H1 (cell line): ENCODE data around the gene GDNF. TPM values are rescaled to one million over a fixed set of nuclear protein-coding genes. Genes with fewer than 3 reads are reported as not detected.

Source experiments
- CTCF ChIA-PET: fragments of 300-600 bp; sonication (Branson Sonifier 250); formaldehyde crosslinking; loops from one replicate; lab custom pipeline; 2021; ENCODE audit not compliant: partially characterized antibody; lab: Charles Lee
- POLR2A ChIA-PET: fragments of 300-600 bp; sonication (Branson Sonifier 250); formaldehyde crosslinking; loops from one replicate; lab custom pipeline; 2021; ENCODE audit warnings: inconsistent platforms; ENCODE audit not compliant: partially characterized antibody; lab: Charles Lee
- DNase-seq, 2 experiments: peaks; one replicate each; pipeline versions ENCODE4 v3.0.0 to v3.0.0-alpha.2; 2010 to 2022; ENCODE audit warnings: low spot score in 2 of 2, low read depth in 1 of 2, mixed read lengths in 1 of 2
- FAIRE-seq: peaks from 2 replicates; lab custom pipeline; 2011; peaks lifted over from hg19 to GRCh38; lab: Jason Lieb, UNC
- H2AFZ ChIP-seq: 2 replicates; pipeline ENCODE4 v1.8.1; 2012; ENCODE audit warnings: low read length, inconsistent platforms
- H2AK5ac ChIP-seq: 2 replicates; pipeline ENCODE4 v1.6.1; 2013; ENCODE audit warnings: low read depth, low read length
- H2BK120ac ChIP-seq: replicated peaks from 2 replicates; pipeline ENCODE3; 2013; ENCODE audit warnings: low read depth, low read length, inconsistent platforms
- H2BK12ac ChIP-seq: 2 replicates; pipeline ENCODE4 v1.6.1; 2013; ENCODE audit warnings: low read depth, low read length
- H2BK15ac ChIP-seq: 2 replicates; pipeline ENCODE4 v1.6.1; 2013; ENCODE audit warnings: low read length
- H2BK20ac ChIP-seq: 2 replicates; pipeline ENCODE4 v1.6.1; 2013; ENCODE audit warnings: low read length
- H2BK5ac ChIP-seq: 2 replicates; pipeline ENCODE4 v1.6.1; 2013; ENCODE audit warnings: low read depth, low read length
- H3K14ac ChIP-seq: 2 replicates; pipeline ENCODE4 v1.6.1; 2013; ENCODE audit warnings: inconsistent platforms; ENCODE audit not compliant: insufficient read length
- H3K18ac ChIP-seq: 2 replicates; pipeline ENCODE4 v1.6.1; 2013; ENCODE audit warnings: low read length; ENCODE audit errors: extremely low read depth
- H3K23ac ChIP-seq: 2 replicates; pipeline ENCODE4 v1.6.1; 2013; ENCODE audit warnings: inconsistent platforms; ENCODE audit not compliant: insufficient read length
- H3K23me2 ChIP-seq: 2 replicates; pipeline ENCODE4 v1.6.1; 2013; ENCODE audit warnings: low read depth, low read length
- H3K27ac ChIP-seq: 2 replicates; pipeline ENCODE4 v1.6.1; 2011; ENCODE audit warnings: low read depth, low read length, inconsistent platforms
- H3K27me3 ChIP-seq, 4 experiments: replicated peaks in 1 of 4; 1 replicate in 1 of 4; 2 replicates in 3 of 4; pipeline versions ENCODE4 v1.6.1 to v1.8.1; 2011 to 2013; ENCODE audit warnings: low read length in 3 of 4, mild to moderate bottlenecking in 3 of 4, inconsistent platforms in 2 of 4, mixed read lengths in 2 of 4, moderate library complexity in 1 of 4; ENCODE audit not compliant: control insufficient read depth in 3 of 4, insufficient read depth in 3 of 4; ENCODE audit errors: extremely low read depth in 1 of 4
- H3K36me3 ChIP-seq, 4 experiments: 2 replicates each; pipeline versions ENCODE4 v1.6.1 to v1.8.1; 2011 to 2013; ENCODE audit warnings: mild to moderate bottlenecking in 4 of 4, low read length in 3 of 4, moderate library complexity in 2 of 4, control low read depth in 1 of 4, inconsistent platforms in 1 of 4; ENCODE audit not compliant: insufficient read depth in 4 of 4, control insufficient read depth in 2 of 4
- H3K4ac ChIP-seq: replicated peaks from 2 replicates; pipeline ENCODE3; 2013; ENCODE audit warnings: low read length, low read depth, mixed read lengths, inconsistent platforms; ENCODE audit not compliant: insufficient read length
- H3K4me1 ChIP-seq, 4 experiments: replicated peaks in 1 of 4; 1 replicate in 1 of 4; 2 replicates in 3 of 4; pipeline versions ENCODE4 v1.6.1 to v1.8.1; 2011 to 2013; ENCODE audit warnings: low read length in 3 of 4, inconsistent platforms in 2 of 4, mixed read lengths in 1 of 4; ENCODE audit not compliant: insufficient read depth in 4 of 4, control insufficient read depth in 3 of 4
- H3K4me2 ChIP-seq, 2 experiments: 2 replicates each; pipeline versions ENCODE4 v1.6.1 to v1.8.1; 2011 to 2013; ENCODE audit warnings: low read depth in 2 of 2, low read length in 2 of 2, control low read depth in 1 of 2, inconsistent platforms in 1 of 2, mild to moderate bottlenecking in 1 of 2; ENCODE audit not compliant: insufficient read depth in 1 of 2
- H3K4me3 ChIP-seq, 4 experiments: fragments of 200-600, 300-600 bp in 1 of 4; sonication (generic), shearing (Covaris generic), sonication (Bioruptor Twin) in 1 of 4; 2 replicates each; pipeline versions ENCODE4 v1.5.1 to v1.8.1; 2011 to 2016; ENCODE audit warnings: low read length in 4 of 4, low read depth in 3 of 4, control low read depth in 2 of 4, inconsistent platforms in 2 of 4, mild to moderate bottlenecking in 2 of 4, mixed read lengths in 1 of 4, moderate library complexity in 1 of 4; ENCODE audit not compliant: insufficient read depth in 2 of 4; ENCODE audit errors: extremely low read depth in 1 of 4
- H3K56ac ChIP-seq: replicated peaks from 2 replicates; pipeline ENCODE3; 2013; ENCODE audit warnings: low read depth, mild to moderate bottlenecking, mixed read lengths, low read length, inconsistent platforms; ENCODE audit not compliant: insufficient read length
- H3K79me1 ChIP-seq: 2 replicates; pipeline ENCODE4 v1.6.1; 2013; ENCODE audit warnings: low read depth, low read length, control low read depth
- H3K79me2 ChIP-seq, 2 experiments: 2 replicates each; pipeline versions ENCODE4 v1.6.1 to v1.8.1; 2012 to 2013; ENCODE audit warnings: low read length in 2 of 2, mild to moderate bottlenecking in 2 of 2, inconsistent platforms in 1 of 2; ENCODE audit not compliant: insufficient read depth in 2 of 2, control insufficient read depth in 1 of 2
- H3K9ac ChIP-seq, 4 experiments: replicated peaks in 1 of 4; 1 replicate in 1 of 4; 2 replicates in 3 of 4; pipeline versions ENCODE4 v1.6.1 to v1.8.1; 2011 to 2013; ENCODE audit warnings: low read depth in 3 of 4, low read length in 3 of 4, control low read depth in 2 of 4, mild to moderate bottlenecking in 2 of 4, moderate library complexity in 2 of 4, inconsistent platforms in 1 of 4; ENCODE audit errors: extremely low read depth in 1 of 4
- H3K9me3 ChIP-seq, 2 experiments: 2 replicates each; pipeline versions ENCODE4 v1.6.1 to v1.8.1; 2012 to 2013; ENCODE audit warnings: mild to moderate bottlenecking in 2 of 2, moderate library complexity in 2 of 2, control low read depth in 1 of 2, inconsistent platforms in 1 of 2, low read depth in 1 of 2, low read length in 1 of 2, mixed read lengths in 1 of 2; ENCODE audit not compliant: insufficient read depth in 2 of 2
- H4K20me1 ChIP-seq, 2 experiments: replicated peaks in 1 of 2; 2 replicates each; pipeline versions ENCODE3 to v1.8.1; 2011 to 2013; ENCODE audit warnings: inconsistent platforms in 2 of 2, low read length in 2 of 2, mild to moderate bottlenecking in 1 of 2; ENCODE audit not compliant: insufficient read depth in 2 of 2, control insufficient read depth in 1 of 2
- H4K5ac ChIP-seq: 2 replicates; pipeline ENCODE4 v1.6.1; 2013; ENCODE audit warnings: low read length, low read depth, mixed read lengths, inconsistent platforms; ENCODE audit not compliant: insufficient read length
- H4K8ac ChIP-seq: 2 replicates; pipeline ENCODE4 v1.8.0; 2013; ENCODE audit warnings: mild to moderate bottlenecking, moderate library complexity, low read length, inconsistent platforms; ENCODE audit not compliant: insufficient read depth; ENCODE audit errors: extremely low read depth
- H4K91ac ChIP-seq: replicated peaks from 2 replicates; pipeline ENCODE3; 2013; ENCODE audit warnings: low read length, mixed read lengths, inconsistent platforms; ENCODE audit not compliant: insufficient read length
- BCL11A ChIP-seq, 2 experiments: IDR thresholded peaks; one replicate each; pipeline ENCODE4 v1.6.1; 2011; ENCODE audit warnings: low read depth in 2 of 2, low read length in 2 of 2, mild to moderate bottlenecking in 2 of 2
- CHD2 ChIP-seq: IDR thresholded peaks from 2 replicates; pipeline ENCODE4 v1.6.1; 2012; ENCODE audit warnings: low read length, improper control_type of control experiment
- SIRT6 ChIP-seq: IDR thresholded peaks from one replicate; pipeline ENCODE4 v1.7.1; 2012; ENCODE audit warnings: low read length, inconsistent platforms
- SUZ12 ChIP-seq: fragments of 200-600 bp; sonication (generic); IDR thresholded peaks from 2 replicates; pipeline ENCODE4 v1.6.1; 2012; ENCODE audit warnings: mild to moderate bottlenecking, inconsistent platforms, low read length, moderate library complexity, mixed read lengths
- WGBS, 2 experiments: shearing (Covaris generic) in 1 of 2; methylation state at CpG; one replicate each; pipeline versions ENCODE4 v1.1.6 to v1.1.7; 2013 to 2015; ENCODE audit warnings: low lambda C conversion rate in 2 of 2, mixed read lengths in 2 of 2, inconsistent platforms in 1 of 2, low coverage in 1 of 2, missing lambda C conversion rate in 1 of 2; ENCODE audit not compliant: insufficient replicate concordance in 2 of 2, insufficient coverage in 1 of 2, insufficient read length in 1 of 2; ENCODE audit errors: extremely low coverage in 1 of 2, missing lambda C conversion rate in 1 of 2; 5-methylcytosine and 5-hydroxymethylcytosine counted together
- polyA plus RNA-seq, 7 experiments: library from polyadenylated mRNA; depleted of rRNA in 3 of 7; stranded (reverse) in 5 of 7; unstranded in 2 of 7; fragments of >200 nt in 5 of 7; fragments of 200-250 nt in 2 of 7; gene quantifications; 1 replicate in 5 of 7; 2 replicates in 1 of 7; 4 replicates in 1 of 7; pipeline versions ENCODE4 v1.2.1 to v1.2.3, GENCODE V29; 2011 to 2013; ENCODE audit warnings: missing spikeins in 2 of 7, mixed read lengths in 2 of 7
- total RNA-seq: library from RNA; stranded (reverse); fragmentation: NEBNext Ultra II Directional; extraction: Animal tissue kit (Norgen Biotek cat#: 25700); gene quantifications from 2 replicates; pipeline ENCODE4 v1.2.1, GENCODE V29; 2021

Gene GDNF
- total and polyA plus RNA-seq, 2 of the 8 experiments (the other 6 are each of a cell fraction or from before 2014, with no cell fraction given), result 0.15 to 2.0 TPM

- no peak overlapping the region for H3K23ac ChIP-seq
- H3K79me2 ChIP-seq, result no peaks in the 10 kb centered on the region
- H4K5ac ChIP-seq, result no peak overlapping the region
- FAIRE-seq (no peak), DNase-seq (no peak)
- H3K9ac ChIP-seq, result no peak overlapping the region
- H3K4ac ChIP-seq, result no peak overlapping the region
- no peak overlapping the region for H2BK20ac ChIP-seq
- WGBS, 2 experiments, result 7% methylated on average over 16 of the region's 16 CpGs; no CpG with 5 or more reads in 1 of the 2 experiments
- no peak overlapping the region for H2BK120ac ChIP-seq
- H3K36me3 ChIP-seq, result peaks cover 0 to 6% (median 0%) of the 10 kb centered on the region in 4 experiments; a peak in 1 of 8 replicates
- peaks cover 25% of the 10 kb centered on the region for H3K23me2 ChIP-seq
- no peak overlapping the region for H2AK5ac ChIP-seq
- H3K79me1 ChIP-seq, result no peaks in the 10 kb centered on the region
- no peak overlapping the region for H2BK5ac ChIP-seq
- H3K18ac ChIP-seq, result no peak overlapping the region
- H3K56ac ChIP-seq, result no peak overlapping the region
- H2BK12ac ChIP-seq, result no peak overlapping the region
- H4K8ac ChIP-seq, result no peak overlapping the region
- H2AFZ ChIP-seq, result no peak overlapping the region; the same call in 1 of the 2 replicates
- CTCF ChIA-PET, result interaction anchor here (0.6 to 3.2 kb wide), 23 partner anchors 12 to 1042 kb away, joined by 3 to 36 read pairs (median 4); no protein-coding TSS in a partner anchor
- H3K9me3 ChIP-seq, result no peaks in the 10 kb centered on the region; a peak in 1 of 4 replicates
- no peaks in the 10 kb centered on the region for H4K20me1 ChIP-seq
- peaks cover 59 to 85% (median 83%) of the 10 kb centered on the region in 4 experiments for H3K27me3 ChIP-seq
- H3K27ac ChIP-seq, result no peak overlapping the region
- peak overlapping the region; percentile 86 to 87 for H3K4me2 ChIP-seq
- POLR2A ChIA-PET, result interaction anchor here (1.2 to 1.3 kb wide), 2 partner anchors 12 to 20 kb away, joined by 4 read pairs; no protein-coding TSS in a partner anchor
- no peak overlapping the region for H4K91ac ChIP-seq
- H3K4me3 ChIP-seq, result peak overlapping the region; percentile 35 to 59 (median 48); a peak in 7 of 8 replicates
- H3K4me1 ChIP-seq, result peaks cover 7 to 31% (median 16%) of the 10 kb centered on the region in 4 experiments
- no peak overlapping the region for H3K14ac ChIP-seq
- 0 out of 2 replicates have a peak overlapping the region, but pooled peaks have one; percentile 8 for H2BK15ac ChIP-seq
- no peak for TF ChIP-seq SIRT6
- TF ChIP-seq CHD2, result no peak
- TF ChIP-seq BCL11A (IDR thresholded peaks at IDR 0.05; ENCODE audit: low read depth in 2 of 2, low read length in 2 of 2), result no peak
- peak; percentile 83; the same call in 1 of the 2 replicates for TF ChIP-seq SUZ12
Observed at GRCh38 chr5:37836235-37836591, 3.6 kb downstream of the GDNF start.
